WTC11 (cell line): ENCODE results near the gene AUH. TPM values are rescaled to one million over a fixed set of nuclear protein-coding genes. Genes with fewer than 3 reads are reported as not detected.

Experiments
- ATAC-seq: fragments of 200-7000 bp; cut with Tn5 transposase; 2 replicates; pipeline ENCODE4 v1.10.0; 2021; ENCODE audit warnings: mild to moderate bottlenecking, moderate library complexity
- CTCF ChIA-PET: fragments of 300-600 bp; sonication (Branson Sonifier 250); formaldehyde crosslinking; loops from one replicate; lab custom pipeline; 2021; ENCODE audit warnings: antibody characterized with exemption; lab: Charles Lee
- POLR2A ChIA-PET: fragments of 350-600 bp; sonication (Branson Sonifier 250); formaldehyde crosslinking; loops from one replicate; lab custom pipeline; 2021; ENCODE audit warnings: antibody characterized with exemption; lab: Charles Lee
- DNase-seq: peaks from one replicate; pipeline ENCODE4 v3.0.0; 2021; ENCODE audit warnings: low spot score
- H3K27ac Mint-ChIP-seq: 2 replicates; pipeline ENCODE4 v1.8.0; 2021; ENCODE audit warnings: mixed read lengths
- H3K27me3 Mint-ChIP-seq: 2 replicates; pipeline ENCODE4 v1.8.0; 2021; ENCODE audit warnings: low read depth, mild to moderate bottlenecking, moderate library complexity, mixed read lengths
- H3K36me3 Mint-ChIP-seq: 2 replicates; pipeline ENCODE4 v1.8.0; 2021; ENCODE audit warnings: mixed read lengths
- H3K4me1 Mint-ChIP-seq: 2 replicates; pipeline ENCODE4 v1.8.0; 2022; ENCODE audit warnings: mixed read lengths
- H3K4me3 Mint-ChIP-seq: 2 replicates; pipeline ENCODE4 v1.8.0; 2021; ENCODE audit warnings: mild to moderate bottlenecking, moderate library complexity, mixed read lengths
- H3K9me3 Mint-ChIP-seq: 2 replicates; pipeline ENCODE4 v1.8.0; 2021; ENCODE audit warnings: mixed read lengths
- ATF2 ChIP-seq: sonication (generic); formaldehyde crosslinking; IDR thresholded peaks from 2 replicates; pipeline ENCODE4 v1.8.1; 2022; ENCODE audit warnings: low read depth, missing genetic modification reagents, borderline replicate concordance
- E2F1 ChIP-seq: sonication (generic); formaldehyde crosslinking; IDR thresholded peaks from 2 replicates; pipeline ENCODE4 v1.8.0; 2022; ENCODE audit warnings: mild to moderate bottlenecking, missing genetic modification reagents
- E2F4 ChIP-seq: sonication (generic); formaldehyde crosslinking; IDR thresholded peaks from 2 replicates; pipeline ENCODE4 v1.8.1; 2022; ENCODE audit warnings: low read depth, mild to moderate bottlenecking, moderate library complexity, missing genetic modification reagents, borderline replicate concordance
- GRHL2 ChIP-seq: fragments of 250-450 bp; sonication (Bioruptor Pico); IDR thresholded peaks from 2 replicates; pipeline ENCODE4 v1.8.0; 2022; ENCODE audit warnings: mild to moderate bottlenecking, moderate library complexity; ENCODE audit not compliant: insufficient replicate concordance, severe bottlenecking
- MLX ChIP-seq: sonication (generic); formaldehyde crosslinking; IDR thresholded peaks from 2 replicates; pipeline ENCODE4 v1.8.1; 2023; ENCODE audit warnings: mild to moderate bottlenecking, missing genetic modification reagents, moderate library complexity
- NR3C1 ChIP-seq: sonication (generic); formaldehyde crosslinking; conservative IDR thresholded peaks from 2 replicates; pipeline ENCODE4 v1.8.1; 2023; ENCODE audit warnings: low read depth, mild to moderate bottlenecking, missing genetic modification reagents
- PRRX2 ChIP-seq: fragments of 250-450 bp; sonication (Bioruptor Pico); IDR thresholded peaks from 2 replicates; pipeline ENCODE4 v1.8.0; 2021; ENCODE audit warnings: mild to moderate bottlenecking
- RELA ChIP-seq: sonication (generic); formaldehyde crosslinking; IDR thresholded peaks from 2 replicates; pipeline ENCODE4 v1.8.1; 2022; ENCODE audit warnings: missing genetic modification reagents, mild to moderate bottlenecking, borderline replicate concordance
- SMAD4 ChIP-seq: sonication (generic); formaldehyde crosslinking; IDR thresholded peaks from 2 replicates; pipeline ENCODE4 v1.8.0; 2022; ENCODE audit warnings: mild to moderate bottlenecking, missing genetic modification reagents
- TEAD4 ChIP-seq: sonication (generic); formaldehyde crosslinking; IDR thresholded peaks from 2 replicates; pipeline ENCODE4 v1.8.0; 2022; ENCODE audit warnings: mild to moderate bottlenecking, missing genetic modification reagents
- ZMAT4 ChIP-seq: fragments of 250-450 bp; sonication (Bioruptor Pico); IDR thresholded peaks from 2 replicates; pipeline ENCODE4 v1.9.0; 2021; ENCODE audit warnings: mild to moderate bottlenecking
- ZNF425 ChIP-seq: fragments of 250-450 bp; sonication (Bioruptor Pico); conservative IDR thresholded peaks from 2 replicates; pipeline ENCODE4 v1.9.0; 2021; ENCODE audit warnings: mild to moderate bottlenecking
- ZNF671 ChIP-seq: fragments of 250-450 bp; sonication (Bioruptor Pico); IDR thresholded peaks from 2 replicates; pipeline ENCODE4 v1.8.0; 2021; ENCODE audit warnings: mild to moderate bottlenecking
- total RNA-seq: library from RNA; stranded (reverse); gene quantifications from 3 replicates; pipeline ENCODE4 v1.2.3, GENCODE V29; 2021

The AUH gene
- total RNA-seq, 1 experiment from 2014 or later, result 30.4 TPM

GRCh38 chr9:91187965-91188344 lies 173.8 kb downstream of the AUH start:
- ChIA-PET CTCF (no interaction called here), POLR2A (no interaction called here)
- no peak for TF ChIP-seq MLX (CRISPR knock-in tag)
- H3K36me3 Mint-ChIP-seq, result peaks cover 8% of the 10 kb centered on the region
- no peak overlapping the region for H3K4me3 Mint-ChIP-seq
- ATAC-seq (no peak), DNase-seq (no peak)
- H3K27ac Mint-ChIP-seq, result no peak overlapping the region
- H3K27me3 Mint-ChIP-seq, result peaks cover 8% of the 10 kb centered on the region
- peaks cover 12% of the 10 kb centered on the region for H3K4me1 Mint-ChIP-seq
- peaks cover 13% of the 10 kb centered on the region for H3K9me3 Mint-ChIP-seq

- Mint-ChIP-seq H3K4me3 (no peak overlapping the region), H3K27ac (no peak overlapping the region), H3K36me3 (peaks cover 8% of the 10 kb centered on the region), H3K9me3 (peaks cover 13% of the 10 kb centered on the region), H3K4me1 (peaks cover 8% of the 10 kb centered on the region), H3K27me3 (peaks cover 5% of the 10 kb centered on the region)
- no peak for ATAC-seq
- no peak for DNase-seq
- POLR2A ChIA-PET, result no interaction called here
- TF ChIP-seq E2F4 (CRISPR knock-in tag) (no peak), MLX (CRISPR knock-in tag) (no peak), SMAD4 (CRISPR knock-in tag) (no peak), ZNF671 (CRISPR knock-in tag) (no peak), ZNF425 (CRISPR knock-in tag) (no peak), PRRX2 (CRISPR knock-in tag) (no peak), NR3C1 (CRISPR knock-in tag) (no peak), E2F1 (CRISPR knock-in tag) (no peak), ATF2 (CRISPR knock-in tag) (no peak), RELA (CRISPR knock-in tag) (no peak), ZMAT4 (CRISPR knock-in tag) (no peak), TEAD4 (CRISPR knock-in tag) (no peak)
- CTCF ChIA-PET, result no interaction called here
These were observed 174.3 kb downstream of the AUH start for GRCh38 chr9:91187311-91187964.

- TF ChIP-seq GRHL2 (CRISPR knock-in tag), result no peak
- Mint-ChIP-seq H3K27me3 (no peaks in the 10 kb centered on the region; the same call in 1 of the 2 replicates), H3K4me3 (no peak overlapping the region), H3K27ac (no peak overlapping the region), H3K9me3 (peaks cover 13% of the 10 kb centered on the region), H3K4me1 (peaks cover under 1% of the 10 kb centered on the region; the same call in 1 of the 2 replicates), H3K36me3 (peaks cover 8% of the 10 kb centered on the region)
- CTCF ChIA-PET, result no interaction called here
- no peak for DNase-seq
- ATAC-seq, result no peak
- POLR2A ChIA-PET, result no interaction called here
These were observed 175.0 kb downstream of the AUH start for GRCh38 chr9:91186632-91187108.
